H1 (cell line): ENCODE results near the gene TLE3. TPM values are rescaled to one million over a fixed set of nuclear protein-coding genes. Genes with fewer than 3 reads are reported as not detected.

Source experiments
- CTCF ChIA-PET: fragments of 300-600 bp; sonication (Branson Sonifier 250); formaldehyde crosslinking; loops from one replicate; lab custom pipeline; 2021; ENCODE audit not compliant: partially characterized antibody; lab: Charles Lee
- POLR2A ChIA-PET: fragments of 300-600 bp; sonication (Branson Sonifier 250); formaldehyde crosslinking; loops from one replicate; lab custom pipeline; 2021; ENCODE audit warnings: inconsistent platforms; ENCODE audit not compliant: partially characterized antibody; lab: Charles Lee
- DNase-seq, 2 experiments: peaks; one replicate each; pipeline versions ENCODE4 v3.0.0 to v3.0.0-alpha.2; 2010 to 2022; ENCODE audit warnings: low spot score in 2 of 2, low read depth in 1 of 2, mixed read lengths in 1 of 2
- FAIRE-seq: peaks from 2 replicates; lab custom pipeline; 2011; peaks lifted over from hg19 to GRCh38; lab: Jason Lieb, UNC
- H2AFZ ChIP-seq: 2 replicates; pipeline ENCODE4 v1.8.1; 2012; ENCODE audit warnings: low read length, inconsistent platforms
- H2AK5ac ChIP-seq: 2 replicates; pipeline ENCODE4 v1.6.1; 2013; ENCODE audit warnings: low read depth, low read length
- H2BK120ac ChIP-seq: replicated peaks from 2 replicates; pipeline ENCODE3; 2013; ENCODE audit warnings: low read depth, low read length, inconsistent platforms
- H2BK12ac ChIP-seq: 2 replicates; pipeline ENCODE4 v1.6.1; 2013; ENCODE audit warnings: low read depth, low read length
- H2BK15ac ChIP-seq: 2 replicates; pipeline ENCODE4 v1.6.1; 2013; ENCODE audit warnings: low read length
- H2BK20ac ChIP-seq: 2 replicates; pipeline ENCODE4 v1.6.1; 2013; ENCODE audit warnings: low read length
- H2BK5ac ChIP-seq: 2 replicates; pipeline ENCODE4 v1.6.1; 2013; ENCODE audit warnings: low read depth, low read length
- H3K14ac ChIP-seq: 2 replicates; pipeline ENCODE4 v1.6.1; 2013; ENCODE audit warnings: inconsistent platforms; ENCODE audit not compliant: insufficient read length
- H3K18ac ChIP-seq: 2 replicates; pipeline ENCODE4 v1.6.1; 2013; ENCODE audit warnings: low read length; ENCODE audit errors: extremely low read depth
- H3K23ac ChIP-seq: 2 replicates; pipeline ENCODE4 v1.6.1; 2013; ENCODE audit warnings: inconsistent platforms; ENCODE audit not compliant: insufficient read length
- H3K23me2 ChIP-seq: 2 replicates; pipeline ENCODE4 v1.6.1; 2013; ENCODE audit warnings: low read depth, low read length
- H3K27ac ChIP-seq: 2 replicates; pipeline ENCODE4 v1.6.1; 2011; ENCODE audit warnings: low read depth, low read length, inconsistent platforms
- H3K27me3 ChIP-seq, 4 experiments: replicated peaks in 1 of 4; 1 replicate in 1 of 4; 2 replicates in 3 of 4; pipeline versions ENCODE4 v1.6.1 to v1.8.1; 2011 to 2013; ENCODE audit warnings: low read length in 3 of 4, mild to moderate bottlenecking in 3 of 4, inconsistent platforms in 2 of 4, mixed read lengths in 2 of 4, moderate library complexity in 1 of 4; ENCODE audit not compliant: control insufficient read depth in 3 of 4, insufficient read depth in 3 of 4; ENCODE audit errors: extremely low read depth in 1 of 4
- H3K36me3 ChIP-seq, 4 experiments: 2 replicates each; pipeline versions ENCODE4 v1.6.1 to v1.8.1; 2011 to 2013; ENCODE audit warnings: mild to moderate bottlenecking in 4 of 4, low read length in 3 of 4, moderate library complexity in 2 of 4, control low read depth in 1 of 4, inconsistent platforms in 1 of 4; ENCODE audit not compliant: insufficient read depth in 4 of 4, control insufficient read depth in 2 of 4
- H3K4ac ChIP-seq: replicated peaks from 2 replicates; pipeline ENCODE3; 2013; ENCODE audit warnings: low read length, low read depth, mixed read lengths, inconsistent platforms; ENCODE audit not compliant: insufficient read length
- H3K4me1 ChIP-seq, 4 experiments: replicated peaks in 1 of 4; 1 replicate in 1 of 4; 2 replicates in 3 of 4; pipeline versions ENCODE4 v1.6.1 to v1.8.1; 2011 to 2013; ENCODE audit warnings: low read length in 3 of 4, inconsistent platforms in 2 of 4, mixed read lengths in 1 of 4; ENCODE audit not compliant: insufficient read depth in 4 of 4, control insufficient read depth in 3 of 4
- H3K4me2 ChIP-seq, 2 experiments: 2 replicates each; pipeline versions ENCODE4 v1.6.1 to v1.8.1; 2011 to 2013; ENCODE audit warnings: low read depth in 2 of 2, low read length in 2 of 2, control low read depth in 1 of 2, inconsistent platforms in 1 of 2, mild to moderate bottlenecking in 1 of 2; ENCODE audit not compliant: insufficient read depth in 1 of 2
- H3K4me3 ChIP-seq, 4 experiments: fragments of 200-600, 300-600 bp in 1 of 4; sonication (generic), shearing (Covaris generic), sonication (Bioruptor Twin) in 1 of 4; 2 replicates each; pipeline versions ENCODE4 v1.5.1 to v1.8.1; 2011 to 2016; ENCODE audit warnings: low read length in 4 of 4, low read depth in 3 of 4, control low read depth in 2 of 4, inconsistent platforms in 2 of 4, mild to moderate bottlenecking in 2 of 4, mixed read lengths in 1 of 4, moderate library complexity in 1 of 4; ENCODE audit not compliant: insufficient read depth in 2 of 4; ENCODE audit errors: extremely low read depth in 1 of 4
- H3K56ac ChIP-seq: replicated peaks from 2 replicates; pipeline ENCODE3; 2013; ENCODE audit warnings: low read depth, mild to moderate bottlenecking, mixed read lengths, low read length, inconsistent platforms; ENCODE audit not compliant: insufficient read length
- H3K79me1 ChIP-seq: 2 replicates; pipeline ENCODE4 v1.6.1; 2013; ENCODE audit warnings: low read depth, low read length, control low read depth
- H3K79me2 ChIP-seq, 2 experiments: 2 replicates each; pipeline versions ENCODE4 v1.6.1 to v1.8.1; 2012 to 2013; ENCODE audit warnings: low read length in 2 of 2, mild to moderate bottlenecking in 2 of 2, inconsistent platforms in 1 of 2; ENCODE audit not compliant: insufficient read depth in 2 of 2, control insufficient read depth in 1 of 2
- H3K9ac ChIP-seq, 4 experiments: replicated peaks in 1 of 4; 1 replicate in 1 of 4; 2 replicates in 3 of 4; pipeline versions ENCODE4 v1.6.1 to v1.8.1; 2011 to 2013; ENCODE audit warnings: low read depth in 3 of 4, low read length in 3 of 4, control low read depth in 2 of 4, mild to moderate bottlenecking in 2 of 4, moderate library complexity in 2 of 4, inconsistent platforms in 1 of 4; ENCODE audit errors: extremely low read depth in 1 of 4
- H3K9me3 ChIP-seq, 2 experiments: 2 replicates each; pipeline versions ENCODE4 v1.6.1 to v1.8.1; 2012 to 2013; ENCODE audit warnings: mild to moderate bottlenecking in 2 of 2, moderate library complexity in 2 of 2, control low read depth in 1 of 2, inconsistent platforms in 1 of 2, low read depth in 1 of 2, low read length in 1 of 2, mixed read lengths in 1 of 2; ENCODE audit not compliant: insufficient read depth in 2 of 2
- H4K20me1 ChIP-seq, 2 experiments: replicated peaks in 1 of 2; 2 replicates each; pipeline versions ENCODE3 to v1.8.1; 2011 to 2013; ENCODE audit warnings: inconsistent platforms in 2 of 2, low read length in 2 of 2, mild to moderate bottlenecking in 1 of 2; ENCODE audit not compliant: insufficient read depth in 2 of 2, control insufficient read depth in 1 of 2
- H4K5ac ChIP-seq: 2 replicates; pipeline ENCODE4 v1.6.1; 2013; ENCODE audit warnings: low read length, low read depth, mixed read lengths, inconsistent platforms; ENCODE audit not compliant: insufficient read length
- H4K8ac ChIP-seq: 2 replicates; pipeline ENCODE4 v1.8.0; 2013; ENCODE audit warnings: mild to moderate bottlenecking, moderate library complexity, low read length, inconsistent platforms; ENCODE audit not compliant: insufficient read depth; ENCODE audit errors: extremely low read depth
- H4K91ac ChIP-seq: replicated peaks from 2 replicates; pipeline ENCODE3; 2013; ENCODE audit warnings: low read length, mixed read lengths, inconsistent platforms; ENCODE audit not compliant: insufficient read length
- BACH1 ChIP-seq: IDR thresholded peaks from 2 replicates; pipeline ENCODE4 v1.6.1; 2012; ENCODE audit warnings: low read length, improper control_type of control experiment
- CBX5 ChIP-seq: fragments of 300-800, 300-1000 bp; sonication (generic); IDR thresholded peaks from 2 replicates; pipeline ENCODE4 v1.7.1; 2016; ENCODE audit warnings: antibody characterized with exemption, low read length, low read depth
- CBX8 ChIP-seq: fragments of 300-800, 300-1000 bp; sonication (generic); IDR thresholded peaks from 2 replicates; pipeline ENCODE4 v1.7.1; 2016; ENCODE audit warnings: low read depth, low read length, borderline replicate concordance
- CEBPB ChIP-seq: IDR thresholded peaks from 2 replicates; pipeline ENCODE4 v1.6.1; 2012; ENCODE audit warnings: low read depth, low read length
- CREB1 ChIP-seq: IDR thresholded peaks from 2 replicates; pipeline ENCODE4 v1.6.1; 2012; ENCODE audit warnings: inconsistent platforms
- EP300 ChIP-seq, 2 experiments: IDR thresholded peaks; 1 replicate in 1 of 2; 2 replicates in 1 of 2; pipeline ENCODE4 v1.6.1; 2011 to 2012; ENCODE audit warnings: low read depth in 2 of 2, low read length in 2 of 2, mild to moderate bottlenecking in 2 of 2, borderline replicate concordance in 1 of 2, inconsistent platforms in 1 of 2, moderate library complexity in 1 of 2
- GTF2F1 ChIP-seq: IDR thresholded peaks from 2 replicates; pipeline ENCODE4 v1.6.1; 2012; ENCODE audit warnings: low read depth, low read length, improper control_type of control experiment, borderline replicate concordance
- HDAC6 ChIP-seq: IDR thresholded peaks from one replicate; pipeline ENCODE4 v1.7.1; 2012; ENCODE audit warnings: low read depth, mild to moderate bottlenecking, inconsistent platforms, low read length, moderate library complexity
- JUND ChIP-seq: IDR thresholded peaks from 2 replicates; pipeline ENCODE4 v1.6.1; 2011; ENCODE audit warnings: mild to moderate bottlenecking, improper control_type of control experiment, low read length
- KDM4A ChIP-seq: IDR thresholded peaks from one replicate; pipeline ENCODE4 v1.7.1; 2012; ENCODE audit warnings: low read depth, mild to moderate bottlenecking, moderate library complexity, low read length, inconsistent platforms; ENCODE audit not compliant: severe bottlenecking
- PHF8 ChIP-seq: fragments of 200-600 bp; sonication (generic); conservative IDR thresholded peaks from 2 replicates; pipeline ENCODE4 v1.7.1; 2012; ENCODE audit warnings: low read depth, mild to moderate bottlenecking, inconsistent platforms, low read length, moderate library complexity
- RFX5 ChIP-seq: IDR thresholded peaks from 2 replicates; pipeline ENCODE4 v1.6.1; 2011; ENCODE audit warnings: low read depth, low read length, improper control_type of control experiment, borderline replicate concordance
- RXRA ChIP-seq: IDR thresholded peaks from 2 replicates; pipeline ENCODE4 v1.6.1; 2011; ENCODE audit warnings: low read depth, mild to moderate bottlenecking, low read length, moderate library complexity; ENCODE audit not compliant: insufficient read depth
- TEAD4 ChIP-seq: IDR thresholded peaks from 2 replicates; pipeline ENCODE4 v1.6.1; 2012; ENCODE audit warnings: low read depth, low read length, inconsistent platforms, mixed read lengths
- ZNF274 ChIP-seq: IDR thresholded peaks from 2 replicates; pipeline ENCODE4 v1.7.0; 2012; ENCODE audit warnings: low read length, borderline replicate concordance; ENCODE audit errors: extremely low read depth
- WGBS, 2 experiments: shearing (Covaris generic) in 1 of 2; methylation state at CpG; one replicate each; pipeline versions ENCODE4 v1.1.6 to v1.1.7; 2013 to 2015; ENCODE audit warnings: low lambda C conversion rate in 2 of 2, mixed read lengths in 2 of 2, inconsistent platforms in 1 of 2, low coverage in 1 of 2, missing lambda C conversion rate in 1 of 2; ENCODE audit not compliant: insufficient replicate concordance in 2 of 2, insufficient coverage in 1 of 2, insufficient read length in 1 of 2; ENCODE audit errors: extremely low coverage in 1 of 2, missing lambda C conversion rate in 1 of 2; 5-methylcytosine and 5-hydroxymethylcytosine counted together
- polyA plus RNA-seq, 7 experiments: library from polyadenylated mRNA; depleted of rRNA in 3 of 7; stranded (reverse) in 5 of 7; unstranded in 2 of 7; fragments of >200 nt in 5 of 7; fragments of 200-250 nt in 2 of 7; gene quantifications; 1 replicate in 5 of 7; 2 replicates in 1 of 7; 4 replicates in 1 of 7; pipeline versions ENCODE4 v1.2.1 to v1.2.3, GENCODE V29; 2011 to 2013; ENCODE audit warnings: missing spikeins in 2 of 7, mixed read lengths in 2 of 7
- total RNA-seq: library from RNA; stranded (reverse); fragmentation: NEBNext Ultra II Directional; extraction: Animal tissue kit (Norgen Biotek cat#: 25700); gene quantifications from 2 replicates; pipeline ENCODE4 v1.2.1, GENCODE V29; 2021

Gene TLE3
- total and polyA plus RNA-seq, 2 of the 8 experiments (the other 6 are each of a cell fraction or from before 2014, with no cell fraction given) = 25.1 to 61.2 TPM

GRCh38 chr15:70074380-70074779, 23.3 kb downstream of the TLE3 start:
- Histone ChIP-seq H4K8ac (no peak overlapping the region; the same call in 1 of the 2 replicates), H3K56ac (no peak overlapping the region), H3K79me1 (peaks cover 26% of the 10 kb centered on the region), H3K36me3 (peaks cover 26 to 65% (median 43%) of the 10 kb centered on the region in 4 experiments), H4K5ac (no peak overlapping the region), H3K9me3 (no peaks in the 10 kb centered on the region), H3K4me2 (no peak overlapping the region), H3K79me2 (peaks cover 0 to 40% of the 10 kb centered on the region in 2 experiments; a peak in 2 of 4 replicates), H4K20me1 (peaks cover 13 to 23% of the 10 kb centered on the region in 2 experiments), H3K27ac (no peak overlapping the region), H2BK5ac (no peak overlapping the region), H3K4me3 (no peak overlapping the region), H3K4ac (no peak overlapping the region), H2AFZ (no peak overlapping the region), H3K4me1 (peaks cover 0 to 9% (median 7%) of the 10 kb centered on the region in 4 experiments; a peak in 5 of 7 replicates), H2BK12ac (no peak overlapping the region), H3K27me3 (no peaks in the 10 kb centered on the region), H3K23ac (no peak overlapping the region), H3K9ac (no peak overlapping the region), H2BK120ac (no peak overlapping the region), H3K18ac (no peak overlapping the region), H2BK15ac (no peak overlapping the region), H2BK20ac (no peak overlapping the region), H4K91ac (no peak overlapping the region), H3K14ac (no peak overlapping the region), H3K23me2 (no peaks in the 10 kb centered on the region), H2AK5ac (no peak overlapping the region)
- DNase-seq (no peak), FAIRE-seq (no peak)
- CTCF ChIA-PET = no interaction called here
- 89% methylated on average over 13 of the region's 13 CpGs; no CpG with 5 or more reads in 1 of the 2 experiments for WGBS, 2 experiments
- POLR2A ChIA-PET = no interaction called here
- TF ChIP-seq CBX5 (no peak), GTF2F1 (no peak), HDAC6 (no peak), RFX5 (no peak), EP300 (IDR thresholded peaks at IDR 0.05; ENCODE audit: borderline replicate concordance in 1 of 2, low read depth in 2 of 2, low read length in 2 of 2) (no peak), CEBPB (no peak), ZNF274 (no peak), JUND (no peak), CBX8 (no peak), BACH1 (no peak), PHF8 (no peak), RXRA (no peak), TEAD4 (no peak), CREB1 (no peak), KDM4A (no peak)
